Upper lobe of right lung (tissue), 1 donor: ENCODE data around the gene TMEM63A. TPM values are rescaled to one million over a fixed set of nuclear protein-coding genes. Genes with fewer than 3 reads are reported as not detected.
A peak's percentile ranks its signal among the peaks of the same experiment; 100 is the strongest.
"Not testable (repeated sequence)": the region's sequence is repeated elsewhere in the genome, so short reads cannot be mapped to it uniquely, and the experiment has no call there.

ENCODE experiments used
- ATAC-seq: fragments of 200-7000 bp; cut with Tn5 transposase; one replicate; pipeline ENCODE4 v1.9.1; 2020; ENCODE audit warnings: mild to moderate bottlenecking, moderate library complexity
- DNase-seq: peaks from one replicate; pipeline ENCODE4 v3.0.0-alpha.2; 2020
- H3K27ac ChIP-seq: fragments of 200-600 bp; one replicate; pipeline ENCODE4 v1.8.0; 2022
- H3K27me3 ChIP-seq: fragments of 200-600 bp; one replicate; pipeline ENCODE4 v1.8.0; 2022; ENCODE audit warnings: mild to moderate bottlenecking
- H3K36me3 ChIP-seq: fragments of 200-600 bp; one replicate; pipeline ENCODE4 v1.8.0; 2022
- H3K4me1 ChIP-seq: fragments of 200-600 bp; one replicate; pipeline ENCODE4 v1.8.0; 2022
- H3K4me3 ChIP-seq: fragments of 200-600 bp; one replicate; pipeline ENCODE4 v1.8.0; 2022; ENCODE audit warnings: mild to moderate bottlenecking
- H3K9me3 ChIP-seq: fragments of 200-600 bp; one replicate; pipeline ENCODE4 v1.8.0; 2022
- CTCF ChIP-seq: fragments of 200-600 bp; IDR thresholded peaks from one replicate; pipeline ENCODE4 v1.8.0; 2022; ENCODE audit warnings: antibody characterized with exemption
- intact Hi-C: fragments of 100-400 bp; cut with DNase I; formaldehyde crosslinking; loops from one replicate; pipeline ENCODE4 v1.11.0; 2022
- long read RNA-seq: library from polyadenylated mRNA; unstranded; transcript quantifications from one replicate; pipeline ENCODE4 v2.0.0, GENCODE V29; 2021
- total RNA-seq: library from RNA; stranded (reverse); fragmentation: NEBNext Ultra II Directional; extraction: Animal tissue kit (Norgen Biotek cat#: 25700); gene quantifications from one replicate; pipeline ENCODE4 v1.2.1, GENCODE V29; 2021
- donor health status: DM: no; HTN: yes; CAD: no; lungs with severe emphysema.

Gene TMEM63A
- total RNA-seq = 119 TPM
- long read RNA-seq, full-length matches to known transcripts = 31 of 127 reads
- long read RNA-seq, partial matches to known transcripts = 66 of 127 reads
- long read RNA-seq, other reads (novel, unspliced or antisense) = 30 of 127 reads

- TF ChIP-seq CTCF = peak; percentile 51
- no peaks in the 10 kb centered on the region for H3K27me3 ChIP-seq
- H3K36me3 ChIP-seq = peaks cover 4% of the 10 kb centered on the region
- H3K4me3 ChIP-seq = peak within 1 kb of the TSS; percentile 99
- peak within 1 kb of the TSS; percentile 95 for H3K27ac ChIP-seq
- DNase-seq (peak; percentile 97), ATAC-seq (peak; percentile 87)
- intact Hi-C loops = no loop called here
- no peaks in the 10 kb centered on the region for H3K9me3 ChIP-seq
- H3K4me1 ChIP-seq = peaks cover 41% of the 10 kb centered on the region
Measured at GRCh38 chr1:225881959-225882693, at the start of gene TMEM63A. Gene TMEM63A (minus strand): TSS chr1:225882380. CDS start chr1:225877580, 4,800 bp downstream.

- no peaks in the 10 kb centered on the region for H3K4me1 ChIP-seq
- no peak for TF ChIP-seq CTCF
- no peak overlapping the region for H3K27ac ChIP-seq
- H3K36me3 ChIP-seq = no peaks in the 10 kb centered on the region
- no peaks in the 10 kb centered on the region for H3K9me3 ChIP-seq
- DNase-seq (no peak), ATAC-seq (no peak)
- no peak overlapping the region for H3K4me3 ChIP-seq
- H3K27me3 ChIP-seq = no peaks in the 10 kb centered on the region
- intact Hi-C loops = no loop called here
Measured at GRCh38 chr1:225931270-225932136, 49.3 kb upstream of the TMEM63A start.

GRCh38 chr1:225930566-225930965 is 48.4 kb upstream of the TMEM63A start:
- no peaks in the 10 kb centered on the region for H3K36me3 ChIP-seq
- ATAC-seq (no peak), DNase-seq (no peak)
- no peak for TF ChIP-seq CTCF
- no peak overlapping the region for H3K4me3 ChIP-seq
- H3K4me1 ChIP-seq = no peaks in the 10 kb centered on the region
- H3K27me3 ChIP-seq = no peaks in the 10 kb centered on the region
- intact Hi-C loops = no loop called here
- no peak overlapping the region for H3K27ac ChIP-seq
- no peaks in the 10 kb centered on the region for H3K9me3 ChIP-seq

- H3K27me3 ChIP-seq, DNase-seq, H3K9me3 ChIP-seq, intact Hi-C loops, ATAC-seq, H3K36me3 ChIP-seq, H3K4me3 ChIP-seq, H3K4me1 ChIP-seq, H3K27ac ChIP-seq: not testable (repeated sequence)
Measured at GRCh38 chr1:225929462-225929861, 47.3 kb upstream of the TMEM63A start.

GRCh38 chr1:225928186-225929175 is 46.3 kb upstream of the TMEM63A start:
- Histone ChIP-seq H3K4me1 (peaks cover 4% of the 10 kb centered on the region), H3K27ac (peak overlapping the region; percentile 65), H3K4me3 (no peak overlapping the region), H3K36me3 (no peaks in the 10 kb centered on the region), H3K9me3 (no peaks in the 10 kb centered on the region), H3K27me3 (no peaks in the 10 kb centered on the region)
- DNase-seq (no peak), ATAC-seq (no peak)
- intact Hi-C loops = no loop called here
- TF ChIP-seq CTCF = no peak
